GM21526 (cell line): ENCODE results near the gene IL1RAPL1.
A peak's percentile ranks its signal among the peaks of the same experiment; 100 is the strongest.

Experiments
- ATAC-seq: cut with Tn5 transposase; IDR thresholded peaks from one replicate; pipeline ENCODE4 v1.9.1; 2021; ENCODE audit warnings: moderate library complexity; ENCODE audit not compliant: unreplicated experiment, low FRiP score

Gene IL1RAPL1

GRCh38 chrX:29580560-29580959 is 993.3 kb downstream of the IL1RAPL1 start:
- no peak for ATAC-seq

DNA sequence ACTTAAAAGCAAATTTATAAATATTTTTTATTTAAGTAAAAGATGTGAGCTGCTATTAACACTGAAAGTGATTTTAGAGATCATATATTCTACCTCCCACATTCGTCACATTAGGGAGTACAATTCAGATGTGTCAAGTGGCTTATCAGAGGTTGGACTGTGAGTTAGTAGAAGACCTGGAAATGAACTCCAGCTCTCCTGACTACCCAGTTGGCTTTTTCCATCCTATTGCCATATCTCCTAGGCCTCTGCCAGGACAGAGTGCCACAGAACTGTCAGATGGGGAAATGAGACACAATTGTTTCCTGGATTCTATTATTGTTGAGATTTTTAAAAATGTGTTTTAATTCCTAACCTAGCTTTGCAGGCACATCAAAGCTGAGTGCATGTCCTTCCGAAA is 994.0 kb downstream of the IL1RAPL1 start:
- no peak for ATAC-seq

DNA sequence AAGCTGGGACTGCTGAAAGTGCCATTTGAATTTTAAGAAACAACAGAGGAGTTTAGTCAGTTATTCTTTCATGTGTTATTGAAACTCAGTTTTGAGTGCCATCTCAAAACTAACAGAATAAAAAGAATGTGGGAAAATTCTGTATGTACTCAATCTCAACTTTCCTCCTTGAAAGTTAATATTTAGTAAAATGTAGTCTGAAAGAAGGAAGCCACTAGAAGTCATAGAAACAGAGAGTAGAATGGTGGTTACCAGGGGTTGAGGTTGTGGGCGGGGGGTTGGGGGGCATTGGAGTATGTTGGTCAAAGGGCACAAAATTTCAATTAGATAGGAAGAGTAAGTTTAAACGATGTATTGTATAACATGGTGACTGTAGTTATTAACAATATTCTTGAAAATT is 999.9 kb downstream of the IL1RAPL1 start:
- no peak for ATAC-seq

- no peak for ATAC-seq
Measured at GRCh38 chrX:29590921-29591320, 1003.7 kb downstream of the IL1RAPL1 start.

DNA sequence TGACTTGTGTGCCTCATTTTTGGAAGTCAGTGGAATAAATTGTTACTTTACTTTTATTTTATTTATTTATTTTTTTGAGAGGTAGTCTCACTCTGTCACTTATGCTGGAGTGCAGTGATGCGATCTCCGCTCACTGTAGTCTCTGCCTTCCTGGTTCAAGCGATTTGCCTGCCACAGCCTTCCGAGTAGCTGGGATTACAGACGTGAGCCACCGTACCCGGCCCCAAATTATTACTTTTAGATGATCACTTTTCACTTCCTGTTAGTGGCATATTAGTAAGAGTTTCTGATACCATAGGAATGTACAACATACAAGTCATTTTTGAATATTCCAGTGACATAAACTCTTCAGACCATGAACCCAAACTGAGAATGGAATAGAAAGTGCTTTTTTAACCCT is 1017.1 kb downstream of the IL1RAPL1 start:
- no peak for ATAC-seq

DNA sequence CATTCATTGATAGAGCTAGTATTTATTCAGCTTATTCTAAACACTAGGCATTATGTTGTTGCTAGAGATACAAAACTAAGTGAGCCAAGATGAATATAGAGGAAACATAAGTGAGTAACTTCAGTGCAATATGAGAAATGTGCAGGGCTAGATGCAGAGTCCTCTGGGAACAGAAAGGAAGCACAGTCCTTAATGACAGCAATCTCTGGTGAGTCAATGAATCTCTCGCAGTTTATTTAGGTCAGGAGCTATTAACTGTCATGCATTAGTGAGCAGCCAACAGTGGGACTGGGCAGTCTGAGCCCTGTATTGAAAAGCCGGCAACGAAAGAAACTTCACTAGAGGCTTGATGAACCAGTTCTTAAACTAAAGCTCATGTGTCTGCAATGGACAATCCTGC is 1030.0 kb downstream of the IL1RAPL1 start:
- no peak for ATAC-seq

GRCh38 chrX:29617725-29618124 is 1030.5 kb downstream of the IL1RAPL1 start:
- no peak for ATAC-seq

GRCh38 chrX:29627833-29628232 is 1040.6 kb downstream of the IL1RAPL1 start:
- ATAC-seq = no peak

DNA sequence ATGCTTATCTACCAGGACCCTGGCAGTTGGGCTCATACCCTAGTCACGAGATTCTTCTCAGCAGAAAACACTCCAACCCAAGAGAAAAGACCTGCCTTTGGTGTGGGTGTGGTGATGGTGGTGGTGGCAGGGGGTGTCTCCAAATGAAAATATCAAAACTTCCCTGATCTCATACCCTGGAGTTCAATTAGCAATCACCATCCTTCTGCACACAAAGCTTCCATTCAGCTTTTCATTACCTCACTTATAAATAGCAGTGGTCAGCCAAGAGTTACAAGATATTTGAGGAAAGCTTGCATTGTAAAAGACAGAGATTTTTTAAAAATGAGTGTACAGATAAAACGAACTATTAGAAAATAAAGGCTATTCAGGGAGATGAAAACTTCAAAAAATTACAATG is 1047.3 kb downstream of the IL1RAPL1 start:
- ATAC-seq = no peak

GRCh38 chrX:29636331-29636730 is 1049.1 kb downstream of the IL1RAPL1 start:
- ATAC-seq = no peak

DNA sequence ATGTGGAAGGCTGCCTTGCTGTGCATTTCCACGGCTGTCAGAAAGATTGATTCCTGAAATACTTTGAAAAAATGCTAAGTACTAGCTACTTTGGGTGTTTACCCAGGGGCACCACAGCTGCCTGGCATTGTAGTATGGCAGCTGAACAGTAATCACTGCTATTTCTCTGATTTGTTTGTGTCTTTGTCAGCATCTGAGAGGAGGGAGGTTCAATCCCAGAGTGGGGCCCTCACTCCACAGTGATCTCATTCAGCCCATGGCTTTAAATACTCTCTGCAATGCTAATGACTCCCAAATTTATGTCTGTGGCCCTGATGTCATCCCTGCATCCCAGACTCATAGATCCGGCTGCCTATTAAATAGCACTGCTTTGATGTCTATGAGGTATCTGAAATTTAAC is 1052.9 kb downstream of the IL1RAPL1 start:
- ATAC-seq = no peak

GRCh38 chrX:29641461-29641860 is 1054.2 kb downstream of the IL1RAPL1 start:
- no peak for ATAC-seq

- ATAC-seq = no peak
Measured at GRCh38 chrX:29643181-29643580, 1055.9 kb downstream of the IL1RAPL1 start.

DNA sequence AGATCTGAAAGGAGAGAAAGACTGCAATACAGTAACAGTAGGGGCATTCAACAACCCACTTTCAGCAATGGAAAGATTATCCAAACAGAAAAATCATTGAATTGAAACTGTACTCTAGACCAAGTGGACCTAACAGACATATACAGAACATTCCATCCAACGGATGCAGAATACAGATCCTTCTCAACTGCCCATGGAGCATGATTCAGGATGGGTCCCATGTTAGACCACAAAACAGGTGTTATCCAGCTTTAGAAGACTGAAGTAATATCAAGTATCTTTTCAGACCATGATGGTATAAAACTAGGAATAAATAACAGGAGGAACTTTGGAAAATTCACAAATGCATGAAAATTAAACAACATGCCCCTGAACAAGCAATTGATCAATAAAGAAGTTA is 1060.9 kb downstream of the IL1RAPL1 start:
- no peak for ATAC-seq

- ATAC-seq = no peak
Measured at GRCh38 chrX:29652484-29652883, 1065.2 kb downstream of the IL1RAPL1 start.

DNA sequence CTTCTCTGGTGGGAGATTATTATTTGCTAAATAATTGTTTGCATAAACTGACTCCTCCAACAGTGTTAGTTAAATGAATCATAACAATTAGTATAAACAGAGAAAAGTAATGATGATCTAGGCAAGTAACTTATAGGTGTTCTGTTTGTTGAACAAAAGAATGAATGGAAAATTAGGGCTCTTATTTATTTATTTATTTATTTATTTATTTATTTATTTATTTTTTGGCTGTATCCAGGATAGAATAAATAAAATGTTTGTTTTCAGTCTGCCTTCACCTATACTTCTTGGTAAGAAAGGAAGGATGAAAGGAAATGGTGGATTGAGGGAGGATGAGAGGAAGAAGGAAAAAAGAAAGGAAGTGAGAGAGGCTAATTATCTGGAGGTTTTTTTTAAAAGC is 1066.5 kb downstream of the IL1RAPL1 start:
- ATAC-seq = no peak

- ATAC-seq = no peak
Measured at GRCh38 chrX:29659911-29660310, 1072.7 kb downstream of the IL1RAPL1 start.

DNA sequence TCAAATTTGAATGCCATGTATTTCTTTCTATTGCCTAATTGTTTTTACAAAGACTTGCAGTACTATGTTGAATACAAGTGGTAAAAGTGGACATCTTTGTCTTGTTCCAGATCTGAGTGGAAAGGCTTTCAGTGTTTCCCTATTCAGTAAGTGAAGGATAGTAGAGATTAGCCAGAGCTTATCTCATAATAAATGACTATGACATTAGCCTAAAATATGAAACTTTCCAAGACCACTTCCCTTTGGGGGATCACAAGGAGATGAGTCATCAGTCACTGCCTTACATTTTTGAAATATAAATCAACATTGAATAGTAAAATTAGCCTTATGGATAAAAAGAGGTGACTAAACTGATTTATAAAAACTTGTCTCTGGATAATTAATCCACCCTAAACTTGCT is 1074.0 kb downstream of the IL1RAPL1 start:
- ATAC-seq = no peak

- no peak for ATAC-seq
Measured at GRCh38 chrX:29662101-29662500, 1074.9 kb downstream of the IL1RAPL1 start.

GRCh38 chrX:29662759-29663503 is 1075.7 kb downstream of the IL1RAPL1 start:
- ATAC-seq = peak; percentile 59

GRCh38 chrX:29665532-29665931 is 1078.3 kb downstream of the IL1RAPL1 start:
- ATAC-seq = no peak

DNA sequence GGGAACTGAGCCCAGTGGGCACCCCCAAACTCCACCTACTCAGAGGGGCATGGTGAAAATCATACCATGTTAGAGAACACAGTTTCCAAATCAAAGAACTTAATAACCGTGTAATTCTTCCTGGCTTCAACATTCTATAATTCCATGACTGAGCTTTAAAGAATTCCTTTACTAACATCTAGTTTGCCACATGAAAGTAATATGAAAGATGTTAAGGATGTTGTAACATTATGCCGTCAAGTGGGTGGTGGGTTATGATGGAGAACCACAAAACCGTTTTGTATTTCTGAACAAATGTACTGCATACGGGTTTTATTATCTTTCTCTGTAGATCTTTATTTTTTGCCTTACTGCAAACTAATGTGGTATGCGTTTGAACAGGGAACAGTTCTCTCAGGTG is 1079.1 kb downstream of the IL1RAPL1 start:
- no peak for ATAC-seq

- no peak for ATAC-seq
Measured at GRCh38 chrX:29671421-29671820, 1084.2 kb downstream of the IL1RAPL1 start.
